K562 (cell line): ENCODE measurements around the gene HMG20B. TPM values are rescaled to one million over a fixed set of nuclear protein-coding genes. Genes with fewer than 3 reads are reported as not detected.
A peak's percentile ranks its signal among the peaks of the same experiment; 100 is the strongest.

Experiments
- EP300 ChIP-seq: IDR thresholded peaks from 2 replicates; pipeline ENCODE4 v1.6.1; 2012; ENCODE audit warnings: low read length, improper control_type of control experiment
- LEF1 ChIP-seq: fragments of 450-650 bp; IDR thresholded peaks from 2 replicates; pipeline ENCODE4 v1.6.1; 2016; ENCODE audit warnings: mild to moderate bottlenecking
- RCOR1 ChIP-seq, 2 experiments: IDR thresholded peaks; 2 replicates each; pipeline ENCODE4 v1.6.1; 2012; ENCODE audit warnings: low read depth in 2 of 2, low read length in 2 of 2, borderline replicate concordance in 1 of 2, improper control_type of control experiment in 1 of 2
- SMC3 ChIP-seq: conservative IDR thresholded peaks from 2 replicates; pipeline ENCODE4 v1.6.1; 2011; ENCODE audit warnings: low read depth, low read length, improper control_type of control experiment; ENCODE audit not compliant: insufficient read depth
- SRSF9 ChIP-seq: fragments of 200-400 bp; formaldehyde crosslinking; IDR thresholded peaks from 2 replicates; pipeline ENCODE4 v1.6.1; 2017; ENCODE audit warnings: low read depth, low read length, borderline replicate concordance
- polyA plus RNA-seq, 8 experiments: library from polyadenylated mRNA; depleted of rRNA in 4 of 8; stranded (reverse) in 5 of 8; unstranded in 3 of 8; fragments of >200 nt; fragmentation: Nextera tagmentation in 2 of 8; fragmentation: Illumina TruSeq in 1 of 8; extraction: Ambion mirVana in 2 of 8; extraction: Trizol in 1 of 8; gene quantifications; 2 replicates each; pipeline versions ENCODE4 v1.2.1 to v1.2.3, GENCODE V29; 2011 to 2014; ENCODE audit warnings: inconsistent platforms in 1 of 8, missing spikeins in 1 of 8
- total RNA-seq, 7 experiments: library from RNA; depleted of rRNA in 6 of 7; stranded (reverse); fragments of >200 nt in 6 of 7; fragmentation: Illumina TruSeq in 2 of 7; extraction: Trizol in 2 of 7; gene quantifications; 2 replicates each; pipeline versions ENCODE4 v1.2.1 to v1.2.3, GENCODE V29; 2011 to 2021; ENCODE audit warnings: low replicate concordance in 1 of 7
- TF ChIP-seq, protein P1 (sequence below): fragments of 450-650 bp; IDR thresholded peaks from one replicate; pipeline ENCODE4 v1.6.1; 2018; ENCODE audit warnings: mild to moderate bottlenecking, moderate library complexity; ENCODE audit not compliant: partially characterized antibody
- TF ChIP-seq, protein P2 (sequence below): sonication (generic); formaldehyde crosslinking; IDR thresholded peaks from 2 replicates; pipeline ENCODE4 v1.9.0; 2022; ENCODE audit warnings: mild to moderate bottlenecking, missing genetic modification reagents
- TF ChIP-seq, protein P3 (sequence below): sonication (generic); formaldehyde crosslinking; IDR thresholded peaks from 2 replicates; pipeline ENCODE4 v1.8.1; 2023; ENCODE audit warnings: missing genetic modification reagents, mild to moderate bottlenecking, borderline replicate concordance
- TF ChIP-seq, protein P4 (sequence below): fragments of 250-450 bp; sonication (Bioruptor Pico); IDR thresholded peaks from 2 replicates; pipeline ENCODE4 v1.9.0; 2021; ENCODE audit warnings: mild to moderate bottlenecking, inconsistent platforms
- TF ChIP-seq, protein P5 (sequence below): fragments of 250-450 bp; sonication (Bioruptor Pico); IDR thresholded peaks from 2 replicates; pipeline ENCODE4 v1.4.0; 2020; ENCODE audit warnings: borderline replicate concordance
- TF ChIP-seq, protein P6 (sequence below), 3 experiments: IDR thresholded peaks in 2 of 3; conservative IDR thresholded peaks in 1 of 3; 2 replicates each; pipeline ENCODE4 v1.5.1; 2011 to 2012; ENCODE audit warnings: low read length in 3 of 3, mild to moderate bottlenecking in 3 of 3, control low read depth in 2 of 3, improper control_type of control experiment in 1 of 3, inconsistent platforms in 1 of 3, low read depth in 1 of 3, mixed read lengths in 1 of 3, moderate library complexity in 1 of 3; ENCODE audit not compliant: insufficient read depth in 2 of 3

Gene HMG20B
- total and polyA plus RNA-seq, 9 of the 15 experiments (the other 6 are each of a cell fraction or from before 2014, with no cell fraction given): 0.35 to 172 (median 38.6) TPM

DNA sequence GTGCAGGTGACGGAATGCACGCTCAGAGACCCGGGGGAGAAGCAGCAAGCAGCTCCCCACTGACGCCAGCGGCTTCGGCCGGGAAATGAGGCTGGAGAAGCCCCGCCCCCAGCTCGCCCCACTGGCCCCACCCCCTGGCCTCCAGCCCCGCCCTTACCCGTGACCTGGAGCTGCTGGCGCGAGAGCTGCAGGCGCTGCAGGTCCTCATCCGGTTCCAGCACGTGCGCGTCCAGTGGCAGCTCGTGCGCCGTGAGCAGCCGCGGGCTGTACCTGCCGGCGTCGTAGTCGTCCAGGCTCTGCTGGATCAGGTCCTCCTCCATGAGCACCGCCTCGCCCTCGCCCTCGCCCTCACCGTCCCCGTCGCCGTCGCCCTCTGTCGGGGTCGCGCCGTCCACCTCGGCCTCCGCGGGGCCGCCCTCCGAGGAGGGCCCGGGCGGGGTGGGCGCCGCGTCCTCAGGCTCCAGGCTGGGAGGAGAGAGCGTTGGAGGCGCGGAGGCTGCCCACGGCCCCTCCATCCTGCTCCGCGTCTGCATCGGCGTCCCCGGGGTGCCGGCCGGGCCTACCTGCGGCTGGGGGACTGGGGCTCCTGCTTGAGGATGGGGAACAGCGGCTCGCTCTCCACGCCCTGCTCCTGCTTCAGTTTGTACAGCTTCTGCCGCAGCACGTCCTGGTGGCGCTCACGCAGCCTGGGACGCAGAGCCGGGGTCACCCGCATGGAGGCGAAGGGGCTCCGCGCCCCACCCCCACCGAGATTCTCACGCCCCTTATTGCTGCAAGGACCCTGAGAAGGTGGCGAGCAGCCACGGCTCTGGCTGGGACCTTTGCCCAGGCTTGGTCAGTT lies 40.4 kb downstream of the HMG20B start (continued):
- TF ChIP-seq RCOR1 (IDR thresholded peaks at IDR 0.05; ENCODE audit: borderline replicate concordance in 1 of 2, low read depth in 2 of 2, low read length in 2 of 2): no peak
- TF ChIP-seq, protein P1, sequence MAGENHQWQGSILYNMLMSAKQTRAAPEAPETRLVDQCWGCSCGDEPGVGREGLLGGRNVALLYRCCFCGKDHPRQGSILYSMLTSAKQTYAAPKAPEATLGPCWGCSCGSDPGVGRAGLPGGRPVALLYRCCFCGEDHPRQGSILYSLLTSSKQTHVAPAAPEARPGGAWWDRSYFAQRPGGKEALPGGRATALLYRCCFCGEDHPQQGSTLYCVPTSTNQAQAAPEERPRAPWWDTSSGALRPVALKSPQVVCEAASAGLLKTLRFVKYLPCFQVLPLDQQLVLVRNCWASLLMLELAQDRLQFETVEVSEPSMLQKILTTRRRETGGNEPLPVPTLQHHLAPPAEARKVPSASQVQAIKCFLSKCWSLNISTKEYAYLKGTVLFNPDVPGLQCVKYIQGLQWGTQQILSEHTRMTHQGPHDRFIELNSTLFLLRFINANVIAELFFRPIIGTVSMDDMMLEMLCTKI: no peak
- TF ChIP-seq, protein P2, sequence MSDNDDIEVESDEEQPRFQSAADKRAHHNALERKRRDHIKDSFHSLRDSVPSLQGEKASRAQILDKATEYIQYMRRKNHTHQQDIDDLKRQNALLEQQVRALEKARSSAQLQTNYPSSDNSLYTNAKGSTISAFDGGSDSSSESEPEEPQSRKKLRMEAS (CRISPR knock-in tag): peak; percentile 38; the same call in 1 of the 2 replicates
- TF ChIP-seq SMC3: no peak
- TF ChIP-seq, protein P3, sequence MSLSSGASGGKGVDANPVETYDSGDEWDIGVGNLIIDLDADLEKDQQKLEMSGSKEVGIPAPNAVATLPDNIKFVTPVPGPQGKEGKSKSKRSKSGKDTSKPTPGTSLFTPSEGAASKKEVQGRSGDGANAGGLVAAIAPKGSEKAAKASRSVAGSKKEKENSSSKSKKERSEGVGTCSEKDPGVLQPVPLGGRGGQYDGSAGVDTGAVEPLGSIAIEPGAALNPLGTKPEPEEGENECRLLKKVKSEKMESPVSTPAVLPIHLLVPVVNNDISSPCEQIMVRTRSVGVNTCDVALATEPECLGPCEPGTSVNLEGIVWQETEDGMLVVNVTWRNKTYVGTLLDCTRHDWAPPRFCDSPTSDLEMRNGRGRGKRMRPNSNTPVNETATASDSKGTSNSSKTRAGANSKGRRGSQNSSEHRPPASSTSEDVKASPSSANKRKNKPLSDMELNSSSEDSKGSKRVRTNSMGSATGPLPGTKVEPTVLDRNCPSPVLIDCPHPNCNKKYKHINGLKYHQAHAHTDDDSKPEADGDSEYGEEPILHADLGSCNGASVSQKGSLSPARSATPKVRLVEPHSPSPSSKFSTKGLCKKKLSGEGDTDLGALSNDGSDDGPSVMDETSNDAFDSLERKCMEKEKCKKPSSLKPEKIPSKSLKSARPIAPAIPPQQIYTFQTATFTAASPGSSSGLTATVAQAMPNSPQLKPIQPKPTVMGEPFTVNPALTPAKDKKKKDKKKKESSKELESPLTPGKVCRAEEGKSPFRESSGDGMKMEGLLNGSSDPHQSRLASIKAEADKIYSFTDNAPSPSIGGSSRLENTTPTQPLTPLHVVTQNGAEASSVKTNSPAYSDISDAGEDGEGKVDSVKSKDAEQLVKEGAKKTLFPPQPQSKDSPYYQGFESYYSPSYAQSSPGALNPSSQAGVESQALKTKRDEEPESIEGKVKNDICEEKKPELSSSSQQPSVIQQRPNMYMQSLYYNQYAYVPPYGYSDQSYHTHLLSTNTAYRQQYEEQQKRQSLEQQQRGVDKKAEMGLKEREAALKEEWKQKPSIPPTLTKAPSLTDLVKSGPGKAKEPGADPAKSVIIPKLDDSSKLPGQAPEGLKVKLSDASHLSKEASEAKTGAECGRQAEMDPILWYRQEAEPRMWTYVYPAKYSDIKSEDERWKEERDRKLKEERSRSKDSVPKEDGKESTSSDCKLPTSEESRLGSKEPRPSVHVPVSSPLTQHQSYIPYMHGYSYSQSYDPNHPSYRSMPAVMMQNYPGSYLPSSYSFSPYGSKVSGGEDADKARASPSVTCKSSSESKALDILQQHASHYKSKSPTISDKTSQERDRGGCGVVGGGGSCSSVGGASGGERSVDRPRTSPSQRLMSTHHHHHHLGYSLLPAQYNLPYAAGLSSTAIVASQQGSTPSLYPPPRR: no peak
- no peak for TF ChIP-seq SRSF9
- TF ChIP-seq, protein P4, sequence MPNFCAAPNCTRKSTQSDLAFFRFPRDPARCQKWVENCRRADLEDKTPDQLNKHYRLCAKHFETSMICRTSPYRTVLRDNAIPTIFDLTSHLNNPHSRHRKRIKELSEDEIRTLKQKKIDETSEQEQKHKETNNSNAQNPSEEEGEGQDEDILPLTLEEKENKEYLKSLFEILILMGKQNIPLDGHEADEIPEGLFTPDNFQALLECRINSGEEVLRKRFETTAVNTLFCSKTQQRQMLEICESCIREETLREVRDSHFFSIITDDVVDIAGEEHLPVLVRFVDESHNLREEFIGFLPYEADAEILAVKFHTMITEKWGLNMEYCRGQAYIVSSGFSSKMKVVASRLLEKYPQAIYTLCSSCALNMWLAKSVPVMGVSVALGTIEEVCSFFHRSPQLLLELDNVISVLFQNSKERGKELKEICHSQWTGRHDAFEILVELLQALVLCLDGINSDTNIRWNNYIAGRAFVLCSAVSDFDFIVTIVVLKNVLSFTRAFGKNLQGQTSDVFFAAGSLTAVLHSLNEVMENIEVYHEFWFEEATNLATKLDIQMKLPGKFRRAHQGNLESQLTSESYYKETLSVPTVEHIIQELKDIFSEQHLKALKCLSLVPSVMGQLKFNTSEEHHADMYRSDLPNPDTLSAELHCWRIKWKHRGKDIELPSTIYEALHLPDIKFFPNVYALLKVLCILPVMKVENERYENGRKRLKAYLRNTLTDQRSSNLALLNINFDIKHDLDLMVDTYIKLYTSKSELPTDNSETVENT: no peak
- TF ChIP-seq, protein P5, sequence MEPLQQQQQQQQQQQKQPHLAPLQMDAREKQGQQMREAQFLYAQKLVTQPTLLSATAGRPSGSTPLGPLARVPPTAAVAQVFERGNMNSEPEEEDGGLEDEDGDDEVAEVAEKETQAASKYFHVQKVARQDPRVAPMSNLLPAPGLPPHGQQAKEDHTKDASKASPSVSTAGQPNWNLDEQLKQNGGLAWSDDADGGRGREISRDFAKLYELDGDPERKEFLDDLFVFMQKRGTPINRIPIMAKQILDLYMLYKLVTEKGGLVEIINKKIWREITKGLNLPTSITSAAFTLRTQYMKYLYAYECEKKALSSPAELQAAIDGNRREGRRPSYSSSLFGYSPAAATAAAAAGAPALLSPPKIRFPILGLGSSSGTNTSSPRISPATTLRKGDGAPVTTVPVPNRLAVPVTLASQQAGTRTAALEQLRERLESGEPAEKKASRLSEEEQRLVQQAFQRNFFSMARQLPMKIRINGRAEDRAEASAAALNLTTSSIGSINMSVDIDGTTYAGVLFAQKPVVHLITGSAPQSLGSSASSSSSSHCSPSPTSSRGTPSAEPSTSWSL: no peak
- TF ChIP-seq EP300: no peak
- peak; percentile 51; the same call in 1 of the 2 replicates for TF ChIP-seq LEF1
- TF ChIP-seq, protein P6, sequence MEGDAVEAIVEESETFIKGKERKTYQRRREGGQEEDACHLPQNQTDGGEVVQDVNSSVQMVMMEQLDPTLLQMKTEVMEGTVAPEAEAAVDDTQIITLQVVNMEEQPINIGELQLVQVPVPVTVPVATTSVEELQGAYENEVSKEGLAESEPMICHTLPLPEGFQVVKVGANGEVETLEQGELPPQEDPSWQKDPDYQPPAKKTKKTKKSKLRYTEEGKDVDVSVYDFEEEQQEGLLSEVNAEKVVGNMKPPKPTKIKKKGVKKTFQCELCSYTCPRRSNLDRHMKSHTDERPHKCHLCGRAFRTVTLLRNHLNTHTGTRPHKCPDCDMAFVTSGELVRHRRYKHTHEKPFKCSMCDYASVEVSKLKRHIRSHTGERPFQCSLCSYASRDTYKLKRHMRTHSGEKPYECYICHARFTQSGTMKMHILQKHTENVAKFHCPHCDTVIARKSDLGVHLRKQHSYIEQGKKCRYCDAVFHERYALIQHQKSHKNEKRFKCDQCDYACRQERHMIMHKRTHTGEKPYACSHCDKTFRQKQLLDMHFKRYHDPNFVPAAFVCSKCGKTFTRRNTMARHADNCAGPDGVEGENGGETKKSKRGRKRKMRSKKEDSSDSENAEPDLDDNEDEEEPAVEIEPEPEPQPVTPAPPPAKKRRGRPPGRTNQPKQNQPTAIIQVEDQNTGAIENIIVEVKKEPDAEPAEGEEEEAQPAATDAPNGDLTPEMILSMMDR (IDR thresholded peaks at IDR 0.05 in 2 of 3, conservative IDR thresholded peaks at IDR 0.05 in 1 of 3; ENCODE audit: insufficient read depth in 2 of 3, low read depth in 1 of 3, low read length in 3 of 3): 0 out of 6 replicates have a peak, but pooled peaks of 1 of the 3 experiments have one; percentile 4
